C1 segment of cervical spinal cord (tissue), 14 donors: ENCODE results near the gene MRPL12.

Experiments used
- DNase-seq, 14 donors: peaks; one replicate each; lab custom pipeline; 2025; lab: John Stamatoyannopoulos, UW

Gene MRPL12

DNA sequence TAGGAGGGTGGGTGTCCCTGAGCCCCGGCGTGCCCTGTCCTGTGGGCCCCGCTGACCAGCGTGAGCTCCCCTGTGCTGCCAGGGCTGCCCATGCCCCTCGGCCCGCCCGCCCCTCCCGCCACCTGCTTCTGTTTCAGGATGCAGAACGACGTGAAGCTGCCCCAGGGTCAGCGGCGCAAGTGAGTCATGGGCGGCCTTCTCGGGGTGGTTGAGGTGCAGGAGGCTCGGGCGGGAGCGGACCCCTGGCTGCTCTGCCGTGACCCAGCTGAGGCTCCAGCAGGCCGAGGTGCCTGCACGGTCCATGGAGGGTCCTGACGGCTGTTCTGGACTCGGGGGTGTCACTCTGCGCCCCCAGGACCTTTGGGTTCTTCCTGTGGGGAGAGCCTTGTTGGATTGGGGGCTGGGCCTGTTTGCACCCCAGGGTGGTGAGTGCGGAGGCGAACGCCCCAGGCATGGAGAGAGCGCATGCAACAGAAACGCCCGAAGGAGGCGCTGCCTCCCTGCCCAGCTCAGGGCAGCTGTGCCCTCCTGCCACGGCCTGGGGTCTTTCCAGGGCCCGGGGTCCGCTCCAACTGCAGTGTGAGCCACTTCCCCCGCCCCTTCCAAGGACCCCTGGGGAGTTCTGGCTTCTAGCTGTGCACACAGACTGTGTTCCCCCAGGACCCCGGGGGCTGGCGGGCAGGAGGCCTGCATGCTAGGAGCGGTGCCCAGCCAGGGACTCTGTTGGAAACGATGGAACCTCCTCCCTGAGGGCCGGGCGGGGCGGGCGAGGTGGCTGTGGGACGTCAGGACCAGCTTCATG, 12.9 kb downstream of the MRPL12 start:
- no peak for DNase-seq

DNA sequence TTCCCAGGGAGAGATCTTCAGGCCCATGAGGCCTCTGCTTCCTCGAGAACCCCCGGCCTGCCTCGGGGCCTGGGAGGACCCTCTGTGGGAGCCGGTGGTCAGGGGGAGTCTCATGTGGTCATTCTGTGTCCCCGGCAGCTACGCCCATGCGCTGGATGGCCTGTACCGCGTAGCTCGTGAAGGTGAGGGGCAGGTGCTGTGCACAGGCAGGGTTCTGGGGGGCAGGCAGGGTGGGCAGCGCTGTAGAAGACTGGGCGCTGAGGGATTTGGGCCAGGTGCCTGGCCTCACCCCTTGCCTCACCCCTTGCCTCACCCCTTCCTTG, 13.5 kb downstream of the MRPL12 start:
- DNase-seq = no peak

DNA sequence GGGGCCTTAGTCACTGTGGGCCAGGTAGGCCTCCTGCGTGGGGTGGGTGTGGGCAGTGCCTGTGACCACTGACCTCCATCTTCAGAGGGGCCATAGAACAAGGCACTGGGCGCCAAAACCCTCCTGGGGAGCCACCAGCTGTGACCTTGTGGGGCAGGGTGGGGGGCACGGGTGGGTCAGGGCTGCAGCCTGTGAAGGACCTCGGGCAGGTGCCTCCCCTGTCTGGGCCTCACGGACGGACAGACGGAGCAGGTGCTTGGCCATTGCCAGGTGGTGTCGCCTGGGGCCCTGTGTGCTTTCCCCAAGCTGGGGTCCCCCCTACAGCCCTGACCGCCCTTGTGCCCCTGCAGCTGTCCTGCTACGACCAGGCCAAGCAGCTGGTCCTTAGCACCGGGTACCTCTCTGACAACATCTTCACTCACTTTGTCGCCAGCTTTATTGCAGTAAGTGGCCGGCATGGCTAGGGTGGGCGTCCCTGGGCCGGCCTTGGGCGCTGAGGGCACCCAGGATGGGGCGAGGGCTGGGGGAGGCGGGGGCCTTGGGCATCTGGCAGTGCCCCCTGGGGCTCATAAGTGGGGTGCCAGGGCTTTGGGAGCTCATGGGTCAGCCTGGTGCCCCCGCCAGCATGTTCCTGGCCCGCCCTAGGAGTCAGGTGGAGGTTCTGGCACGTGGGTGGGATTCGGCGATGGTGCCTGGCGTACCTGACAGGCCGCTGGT, 14.0 kb downstream of the MRPL12 start:
- DNase-seq = no peak

DNA sequence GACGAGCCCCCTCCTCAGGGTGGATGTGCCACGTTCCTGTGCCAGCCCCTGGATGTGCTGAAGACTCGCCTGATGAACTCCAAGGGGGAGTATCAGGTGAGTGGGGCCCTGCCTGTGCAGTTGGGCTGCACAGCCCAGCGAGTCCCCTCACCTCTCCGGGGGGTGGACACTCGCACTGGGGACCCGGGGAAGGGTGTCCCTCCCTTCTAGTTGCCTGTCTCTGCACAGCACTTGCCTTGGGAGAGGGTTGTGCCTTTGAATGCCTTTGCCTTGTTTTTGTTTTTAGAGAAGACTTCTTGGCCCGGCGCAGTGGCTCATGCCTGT, 14.6 kb downstream of the MRPL12 start:
- DNase-seq = no peak

DNA sequence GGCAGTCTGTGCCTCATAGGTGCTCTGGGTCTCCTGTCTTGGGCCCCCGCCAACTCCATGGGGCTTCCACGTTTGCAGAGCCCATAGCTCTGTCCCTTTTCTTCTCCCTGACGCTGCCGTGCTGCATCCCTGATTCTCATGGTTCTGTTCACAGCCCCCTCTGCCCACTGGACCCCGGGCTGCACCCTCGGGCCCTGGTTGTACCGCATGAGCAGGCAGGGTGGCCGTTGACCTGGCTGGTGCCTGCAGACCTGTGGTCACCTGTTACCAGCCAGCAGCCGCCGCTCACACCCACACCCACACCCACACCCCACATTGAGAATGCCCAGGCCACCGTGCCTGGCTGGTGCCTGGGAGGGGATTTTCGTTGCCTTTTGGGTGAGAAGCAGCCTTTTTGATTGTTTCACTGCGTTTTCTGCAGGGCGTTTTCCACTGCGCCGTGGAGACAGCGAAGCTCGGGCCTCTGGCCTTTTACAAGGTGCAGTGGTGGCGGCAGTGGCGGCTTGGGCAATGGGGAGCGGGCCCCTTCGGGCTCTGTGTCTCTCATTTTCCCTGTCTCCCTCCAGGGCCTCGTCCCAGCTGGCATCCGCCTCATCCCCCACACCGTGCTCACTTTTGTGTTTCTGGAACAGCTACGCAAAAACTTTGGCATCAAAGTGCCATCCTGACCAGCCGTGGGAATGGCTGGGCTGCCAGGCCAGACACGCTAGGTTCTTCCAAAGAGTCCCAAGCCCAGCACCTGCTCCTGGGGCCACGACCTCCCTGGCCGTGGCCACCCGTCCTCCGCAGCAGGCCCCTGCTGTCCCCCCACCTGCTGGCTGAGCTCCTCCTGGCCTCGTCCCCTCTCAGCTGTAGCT, 16.5 kb downstream of the MRPL12 start:
- peak in 5 of 14 donors; percentile 15 to 28 (median 25) for DNase-seq

DNA sequence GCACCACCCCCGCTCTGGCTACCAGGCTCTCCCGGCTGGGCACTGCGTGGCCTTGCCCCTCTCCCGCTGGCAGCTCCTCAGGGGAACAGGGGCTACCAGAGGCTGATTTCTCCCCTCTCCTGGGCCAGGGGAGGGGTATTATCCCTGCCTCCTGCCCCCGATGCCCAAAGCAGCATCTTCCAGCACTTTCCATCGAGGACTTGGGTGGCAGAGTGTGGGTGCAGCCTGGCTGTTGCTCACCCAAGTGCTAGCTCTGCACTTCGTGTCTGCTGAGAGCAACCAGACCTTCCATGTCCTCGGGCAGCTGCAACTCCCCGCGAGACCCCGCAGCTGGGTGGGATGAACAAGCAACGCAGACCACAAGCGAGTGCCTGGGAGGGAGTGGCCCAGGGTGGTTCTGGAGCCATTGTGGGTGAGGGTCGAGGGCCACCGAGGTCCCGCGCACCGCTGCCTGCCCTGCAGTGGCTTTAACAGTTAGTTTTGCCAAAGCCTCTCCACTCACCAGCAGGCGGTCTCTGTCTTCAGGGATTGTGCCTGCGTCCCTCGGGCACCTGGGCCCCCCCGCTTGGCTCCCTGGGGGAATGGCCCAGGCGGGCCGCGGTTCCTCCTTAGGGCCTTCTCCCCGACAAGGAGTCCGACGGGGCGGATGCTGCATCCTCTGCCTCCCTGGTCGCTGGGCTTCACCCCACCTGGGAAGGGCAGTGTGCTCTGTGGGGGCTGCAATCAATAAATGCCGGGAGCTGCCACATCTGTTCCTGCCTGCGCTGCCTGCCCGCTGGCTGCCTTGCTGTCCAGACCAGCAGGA, 17.3 kb downstream of the MRPL12 start:
- DNase-seq = no peak

DNA sequence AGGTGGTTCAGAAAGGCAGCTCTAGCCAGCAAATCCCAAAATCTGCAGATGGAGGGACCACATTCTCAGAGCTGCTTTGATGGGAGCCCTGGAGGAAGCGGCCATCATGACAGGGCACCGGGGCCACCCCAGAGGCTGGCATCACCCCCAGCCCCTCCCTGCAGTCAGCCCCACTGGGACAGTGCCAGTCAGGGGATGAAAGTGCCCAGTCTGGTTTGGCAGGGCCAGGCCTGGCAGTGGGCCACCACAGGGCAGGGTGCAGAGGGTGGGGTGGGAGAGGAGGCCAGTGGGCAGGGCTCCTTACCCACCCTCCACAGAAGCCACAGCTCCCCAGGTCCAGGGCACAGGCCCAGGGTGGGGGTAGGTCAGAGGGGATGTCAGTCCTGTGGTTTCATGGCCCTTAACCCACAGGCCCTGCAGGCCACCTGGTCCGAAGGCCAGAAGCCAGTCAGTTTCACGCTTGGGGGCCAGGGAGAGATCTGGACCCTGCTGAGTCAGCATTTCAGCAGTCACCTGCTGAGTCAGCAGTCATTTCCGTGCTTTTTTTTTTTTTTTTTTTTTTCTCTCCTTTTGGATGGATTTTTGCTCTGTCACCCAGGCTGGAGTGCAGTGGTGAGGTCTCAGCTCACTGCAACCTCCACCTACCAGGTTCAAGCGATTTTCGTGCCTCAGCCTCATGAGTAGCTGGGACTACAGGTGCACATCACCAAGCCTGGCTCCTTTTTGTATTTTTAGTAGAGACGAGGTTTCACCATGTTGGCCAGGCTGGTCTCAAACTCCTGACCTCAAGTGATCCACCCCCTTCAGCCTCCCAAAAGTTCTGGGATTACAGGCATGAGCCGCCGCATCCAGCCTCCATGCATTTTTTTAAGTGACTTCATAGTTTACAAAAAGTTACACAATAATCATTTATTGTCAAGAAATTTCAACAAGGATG, 19.3 kb downstream of the MRPL12 start:
- peak in 5 of 14 donors; percentile 14 to 62 (median 48) for DNase-seq

DNA sequence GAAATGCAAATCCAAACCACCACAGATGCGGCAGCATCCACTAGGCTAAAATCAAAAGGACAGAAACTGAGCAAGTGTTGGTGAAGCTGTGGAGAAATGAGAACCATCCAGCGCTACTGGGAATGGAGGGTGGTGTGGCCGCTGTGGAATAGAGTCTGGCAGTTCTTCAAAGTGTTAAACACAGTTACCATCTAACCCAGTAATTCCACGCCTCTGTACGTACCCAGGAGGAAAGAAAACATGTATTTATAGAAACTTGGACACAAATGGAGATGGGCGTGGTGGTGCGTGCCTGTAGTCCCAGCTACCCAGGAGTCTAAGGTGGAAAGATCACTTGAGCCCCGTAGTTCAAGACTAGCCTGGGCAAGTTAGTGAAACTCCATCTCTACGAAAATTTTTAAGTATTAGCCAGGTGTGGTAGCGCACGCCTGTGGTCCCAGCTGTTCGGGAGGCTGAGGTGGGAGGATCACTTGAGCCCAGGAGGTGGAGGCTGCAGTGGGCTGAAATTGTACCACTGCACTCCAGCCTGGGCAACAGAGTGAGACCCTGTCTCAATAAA, 20.6 kb downstream of the MRPL12 start:
- no peak for DNase-seq

DNA sequence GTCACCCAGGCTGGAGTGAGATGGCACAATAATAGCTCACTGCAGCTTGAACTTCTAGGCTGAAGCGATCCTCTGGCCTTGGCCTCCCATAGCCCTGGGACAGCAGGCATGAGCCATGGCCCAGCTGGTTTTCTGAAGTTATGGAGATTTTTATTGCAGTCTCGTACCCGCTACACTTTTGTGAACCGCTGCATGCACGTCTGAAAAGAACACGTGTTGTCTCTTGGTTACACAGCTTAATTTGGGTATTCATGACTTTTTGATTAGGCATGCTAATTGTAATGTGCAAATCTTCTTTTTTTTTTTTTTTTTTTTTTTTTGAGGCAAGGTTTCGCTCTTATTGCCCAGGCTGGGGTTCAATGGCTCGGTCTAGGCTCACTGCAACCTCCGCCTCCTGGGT, 22.3 kb downstream of the MRPL12 start:
- no peak for DNase-seq

DNA sequence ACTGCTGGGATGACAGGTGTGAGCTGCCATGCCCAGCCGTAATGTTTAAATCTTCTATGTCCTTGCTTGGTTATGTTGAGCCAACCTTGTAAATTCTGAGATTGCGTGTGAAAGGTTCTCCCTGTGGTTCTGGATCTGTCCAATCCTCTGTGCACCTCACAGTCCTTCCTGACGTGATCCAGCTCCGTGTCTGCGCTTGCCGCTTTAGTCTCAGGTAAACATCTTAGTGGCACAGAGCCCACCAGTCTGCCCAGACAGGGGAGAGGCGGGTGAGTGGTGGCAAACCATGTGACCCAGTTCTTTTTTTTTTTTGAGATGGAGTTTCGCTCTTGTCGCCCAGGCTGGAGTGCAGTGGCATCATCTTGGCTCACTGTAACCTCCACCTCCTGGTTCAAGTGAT, 22.8 kb downstream of the MRPL12 start:
- no peak for DNase-seq

DNA sequence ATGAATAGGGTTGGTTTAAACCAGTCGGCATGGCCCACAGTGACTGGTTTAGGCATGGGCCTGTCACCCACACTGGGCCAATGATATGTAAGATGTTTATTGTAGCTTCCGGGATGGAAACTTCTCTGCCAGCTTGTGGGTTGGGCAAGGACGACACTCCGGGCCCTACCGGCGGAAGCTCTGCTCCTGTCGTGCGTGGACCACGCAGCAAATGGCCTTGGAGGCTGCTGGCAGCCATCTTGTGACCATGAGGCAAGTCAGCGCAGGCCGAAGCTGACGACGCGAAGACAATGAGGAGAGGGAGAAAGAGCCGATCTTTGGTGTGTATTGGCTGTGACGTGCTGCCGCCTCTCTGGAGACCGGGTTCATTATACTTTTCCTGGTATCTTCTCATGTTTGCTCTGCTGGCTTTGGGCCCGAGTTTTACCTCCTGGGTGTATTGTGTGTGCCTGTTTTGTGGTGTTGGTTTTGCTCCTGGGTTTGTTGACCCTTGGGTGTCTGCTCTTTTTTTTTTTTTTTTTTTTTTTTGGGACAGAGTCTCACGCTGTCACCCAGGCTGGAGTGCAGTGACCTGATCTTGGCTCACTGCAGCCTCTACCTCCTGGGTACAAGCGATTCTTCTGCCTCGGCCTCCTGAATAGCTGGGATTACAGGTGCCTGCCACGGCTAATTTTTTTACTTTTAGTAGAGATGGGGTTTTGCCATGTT, 24.3 kb downstream of the MRPL12 start:
- DNase-seq = no peak

DNA sequence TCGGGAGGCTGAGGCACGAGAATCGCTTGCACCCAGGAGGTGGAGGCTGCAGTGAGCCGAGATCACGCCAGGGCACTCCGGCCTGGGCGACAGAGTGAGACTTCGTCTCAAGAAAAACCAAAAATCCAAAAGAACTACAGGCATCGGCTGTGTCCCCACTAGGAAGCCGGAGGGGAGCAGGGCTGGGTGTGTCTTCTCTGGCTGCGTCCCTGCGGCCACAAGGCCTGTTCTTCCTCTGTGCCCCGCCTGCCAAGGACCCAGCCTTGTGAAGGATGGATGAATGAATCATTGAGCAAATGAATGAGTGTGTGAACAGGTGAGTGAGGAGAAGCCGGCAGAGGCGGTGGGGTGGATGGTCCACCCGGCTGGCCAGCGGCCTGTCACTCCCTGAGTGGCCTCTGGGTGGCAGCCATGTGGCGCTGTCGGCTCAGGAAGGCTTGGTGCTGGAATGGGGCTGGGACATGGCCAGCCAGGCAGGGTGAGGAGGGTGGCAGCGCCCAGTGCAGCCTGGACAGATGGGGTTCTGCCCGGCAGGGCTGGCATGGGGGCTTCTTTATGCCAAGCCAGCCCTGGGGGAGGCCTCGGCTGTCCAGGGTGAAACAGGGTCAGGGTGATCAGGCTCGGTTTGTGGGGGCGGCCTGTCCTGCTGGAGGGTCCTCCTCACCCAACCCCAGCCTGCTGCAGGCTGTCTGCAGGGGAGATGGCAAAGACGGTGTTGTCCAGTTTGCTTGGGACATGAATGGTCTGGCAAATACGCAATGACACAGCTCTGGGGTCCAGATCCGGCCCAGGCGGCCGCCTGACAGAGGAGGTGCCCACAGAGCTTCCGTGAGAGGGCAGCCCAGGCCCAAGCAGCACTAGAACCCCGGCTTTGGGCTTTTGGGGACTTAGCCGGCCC, 30.6 kb downstream of the MRPL12 start:
- DNase-seq = peak in 12 of 14 donors; percentile 32 to 83 (median 56)

DNA sequence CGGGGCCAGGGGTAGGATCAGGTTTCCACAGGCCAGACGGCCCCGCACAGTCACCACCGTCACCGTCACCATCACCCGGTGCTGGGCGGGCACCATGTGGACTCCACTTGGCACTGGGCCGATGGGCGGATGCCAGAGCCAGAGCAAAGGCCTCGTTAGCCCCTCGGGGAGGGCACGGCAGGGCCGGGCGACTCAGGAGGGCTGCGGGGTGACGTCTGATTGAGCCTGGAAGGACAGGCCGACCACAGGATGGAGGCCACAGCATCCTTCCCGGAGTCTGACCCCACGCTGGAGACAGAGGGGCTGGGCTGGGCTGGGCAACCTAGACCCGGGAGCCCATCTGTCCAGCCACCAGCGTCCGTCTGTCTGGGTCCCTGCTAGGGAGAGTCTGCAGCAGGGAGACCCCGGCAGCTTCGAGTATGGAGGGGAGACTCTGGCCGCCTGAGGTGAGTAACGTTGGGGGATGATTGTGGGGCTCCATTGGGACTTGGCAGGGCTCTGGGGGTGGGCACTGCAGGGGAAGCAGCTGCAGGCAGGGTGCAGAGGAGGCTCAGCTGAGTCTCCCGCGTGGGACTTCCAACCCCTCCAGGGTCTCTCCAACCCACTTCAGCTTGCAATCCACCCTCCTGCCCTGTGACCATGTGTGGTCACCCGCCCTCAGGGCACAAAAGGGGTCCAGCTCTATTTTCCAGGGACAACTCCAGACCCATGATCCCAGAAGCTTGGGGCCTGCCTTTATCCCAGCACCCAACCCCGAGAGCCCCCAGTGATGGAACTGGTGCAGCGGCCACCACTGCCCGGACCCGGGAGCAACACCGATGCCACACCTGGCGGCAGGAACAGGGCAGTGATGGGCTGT, 31.5 kb downstream of the MRPL12 start:
- DNase-seq = no peak

DNA sequence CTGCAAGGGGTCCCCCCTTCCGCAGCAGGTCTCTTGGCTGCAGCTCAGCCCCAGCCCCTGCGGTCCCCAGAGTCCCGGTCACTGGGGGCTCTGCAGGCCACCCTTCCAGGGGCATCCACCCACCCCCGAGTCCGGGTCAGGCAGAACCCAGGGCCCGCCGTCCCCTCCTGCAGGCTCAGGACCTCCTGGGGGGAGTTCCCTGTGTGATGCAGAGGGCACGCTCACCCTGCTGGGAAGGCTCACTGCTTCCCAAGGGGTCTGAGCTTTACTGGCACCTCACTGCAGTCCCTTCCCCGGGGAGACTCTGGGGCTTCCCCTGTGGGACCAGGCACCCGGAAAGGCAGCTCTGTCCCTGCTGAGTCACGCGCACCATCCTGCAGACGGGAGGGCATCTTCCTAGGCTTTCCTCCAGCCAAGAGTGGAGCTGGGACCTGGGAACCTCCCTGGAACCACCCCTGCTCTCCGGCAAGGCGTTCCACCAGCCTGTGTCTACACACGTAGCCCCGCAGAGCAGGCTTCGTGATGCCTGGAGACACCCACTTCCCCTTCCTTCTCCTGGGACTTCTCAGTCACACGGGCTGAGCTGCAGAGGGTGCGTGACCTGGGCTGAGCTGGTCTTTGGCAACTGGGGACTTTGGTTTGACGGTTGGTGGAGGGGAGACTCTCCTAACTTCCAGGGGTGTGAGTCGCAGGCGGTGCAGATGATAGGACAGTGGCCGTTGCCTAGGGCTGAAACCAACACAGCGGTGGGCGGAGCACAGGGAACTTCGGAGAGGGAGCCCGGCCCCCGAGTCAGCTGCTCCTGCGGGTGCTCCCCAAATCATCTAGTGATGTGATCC, 32.3 kb downstream of the MRPL12 start:
- peak in 1 of 14 donors; percentile 10 for DNase-seq

DNA sequence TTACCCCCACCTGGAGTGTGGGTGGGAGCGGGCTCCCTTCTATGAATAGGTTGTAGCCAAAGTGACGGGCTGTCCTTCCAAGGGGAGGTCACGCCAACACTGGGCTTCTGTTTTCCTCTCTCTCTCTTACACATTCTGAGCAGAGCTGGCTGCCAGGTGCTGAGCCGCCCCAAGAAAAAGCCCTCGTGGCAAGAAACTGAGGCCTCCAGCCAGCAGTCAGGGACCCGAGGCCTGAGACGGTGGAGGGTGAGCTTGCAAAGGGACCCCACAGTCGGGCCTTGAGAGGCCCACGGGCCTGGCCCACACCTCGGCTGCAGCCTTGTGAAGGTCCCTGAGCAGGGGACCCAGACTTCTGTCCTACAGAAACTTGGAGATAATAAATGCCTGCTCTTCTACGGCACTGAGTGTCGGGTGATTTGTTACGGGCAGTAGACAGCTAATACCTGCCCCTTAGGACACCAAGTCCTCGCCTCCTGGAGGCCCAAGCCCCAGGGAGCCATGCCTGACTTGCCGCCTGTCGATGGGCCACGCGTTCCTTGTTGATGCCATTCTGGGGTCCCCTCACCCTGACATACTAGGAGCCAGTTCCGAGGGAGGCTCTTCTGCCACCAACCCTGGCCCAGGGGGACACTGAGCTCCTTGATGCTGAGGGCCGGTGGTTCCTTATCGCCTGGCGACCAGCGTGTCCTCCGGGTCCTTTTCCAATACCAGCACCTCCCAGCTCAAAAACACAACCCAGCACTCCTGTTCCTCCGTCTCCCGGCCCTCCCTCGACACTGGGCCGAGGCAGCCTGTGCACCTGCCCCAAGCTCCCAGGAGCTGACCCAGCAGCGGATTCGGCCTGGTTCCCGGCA, 35.0 kb downstream of the MRPL12 start:
- DNase-seq = no peak
